Neural progenitor cell (in vitro differentiated cells): ENCODE measurements around the gene ITPA. TPM values are rescaled to one million over a fixed set of nuclear protein-coding genes. Genes with fewer than 3 reads are reported as not detected.

Source experiments
- DNase-seq: peaks from one replicate; pipeline ENCODE4 v3.0.0-alpha.2; 2016; ENCODE audit warnings: low spot score
- H2AFZ ChIP-seq: fragments of 200-600 bp; sonication (generic); replicated peaks from 2 replicates; pipeline ENCODE4 v1.6.1; 2016; ENCODE audit warnings: antibody characterized with exemption
- H3F3A ChIP-seq: fragments of 200-600 bp; sonication (generic); 2 replicates; pipeline ENCODE4 v1.6.1; 2016; ENCODE audit warnings: antibody characterized with exemption, low read depth
- H3K27ac ChIP-seq: fragments of 200-600 bp; sonication (generic); 2 replicates; pipeline ENCODE4 v1.5.1; 2016; ENCODE audit warnings: mild to moderate bottlenecking
- H3K27me3 ChIP-seq: fragments of 200-600 bp; sonication (generic); 2 replicates; pipeline ENCODE4 v1.6.1; 2016; ENCODE audit warnings: mild to moderate bottlenecking, moderate library complexity
- H3K36me3 ChIP-seq: fragments of 200-600 bp; sonication (generic); 2 replicates; pipeline ENCODE4 v1.5.1; 2016
- H3K4me1 ChIP-seq: fragments of 200-600 bp; sonication (generic); 2 replicates; pipeline ENCODE4 v1.6.1; 2016; ENCODE audit warnings: mixed run types
- H3K4me2 ChIP-seq: fragments of 200-600 bp; sonication (generic); 2 replicates; pipeline ENCODE4 v1.6.1; 2016
- H3K4me3 ChIP-seq: fragments of 200-600 bp; sonication (generic); 2 replicates; pipeline ENCODE4 v1.5.1; 2016
- H3K79me2 ChIP-seq: fragments of 200-600 bp; sonication (generic); 2 replicates; pipeline ENCODE4 v1.6.1; 2016; ENCODE audit warnings: low read depth
- H3K9ac ChIP-seq: fragments of 200-600 bp; sonication (generic); 2 replicates; pipeline ENCODE4 v1.6.1; 2016
- H3K9me3 ChIP-seq: fragments of 200-600 bp; sonication (generic); 2 replicates; pipeline ENCODE4 v1.5.1; 2016; ENCODE audit warnings: low read depth
- H4K20me1 ChIP-seq: fragments of 200-600 bp; sonication (generic); 2 replicates; pipeline ENCODE4 v1.6.1; 2016; ENCODE audit warnings: low read depth
- H3K27ac Mint-ChIP-seq: 3 replicates; pipeline ENCODE4 v1.8.0; 2021; ENCODE audit warnings: mixed read lengths
- H3K27me3 Mint-ChIP-seq: 2 replicates; pipeline ENCODE4 v1.8.0; 2022; ENCODE audit warnings: low read depth, mild to moderate bottlenecking, inconsistent platforms, moderate library complexity, mixed read lengths; ENCODE audit not compliant: insufficient read depth
- H3K36me3 Mint-ChIP-seq: 3 replicates; pipeline ENCODE4 v1.8.0; 2021; ENCODE audit warnings: mixed read lengths
- H3K4me1 Mint-ChIP-seq: 3 replicates; pipeline ENCODE4 v1.8.0; 2021; ENCODE audit warnings: mixed read lengths
- H3K4me3 Mint-ChIP-seq: 3 replicates; pipeline ENCODE4 v1.8.0; 2021; ENCODE audit warnings: mild to moderate bottlenecking, moderate library complexity, mixed read lengths
- H3K9me3 Mint-ChIP-seq: 3 replicates; pipeline ENCODE4 v1.8.0; 2020; ENCODE audit warnings: mixed read lengths
- EZH2 ChIP-seq: fragments of 200-600 bp; sonication (generic); IDR thresholded peaks from 2 replicates; pipeline ENCODE4 v1.6.1; 2017; ENCODE audit warnings: antibody characterized with exemption, mild to moderate bottlenecking, moderate library complexity
- EZH2phosphoT487 ChIP-seq: fragments of 200-600 bp; sonication (generic); IDR thresholded peaks from 2 replicates; pipeline ENCODE4 v1.6.1; 2017; ENCODE audit warnings: antibody characterized with exemption
- total RNA-seq: library from RNA; depleted of rRNA; stranded (reverse); fragments of >200 nt; gene quantifications from 2 replicates; pipeline ENCODE4 v1.2.3, GENCODE V29; 2015; ENCODE audit warnings: low replicate concordance
- TF ChIP-seq, protein P1 (sequence below): fragments of 200-600 bp; sonication (generic); IDR thresholded peaks from 2 replicates; pipeline ENCODE4 v1.5.1; 2017; ENCODE audit warnings: antibody characterized with exemption, mild to moderate bottlenecking

Gene ITPA
- total RNA-seq, 1 donor from 2014 or later = 18.2 TPM

GRCh38 chr20:3195590-3196237 lies 13.6 kb upstream of the ITPA start:
- Histone ChIP-seq H3K27ac (no peak overlapping the region), H3K4me3 (no peak overlapping the region), H3K9ac (no peak overlapping the region), H4K20me1 (no peaks in the 10 kb centered on the region), H3K9me3 (no peaks in the 10 kb centered on the region), H3K4me1 (no peaks in the 10 kb centered on the region), H3K79me2 (no peaks in the 10 kb centered on the region), H3K36me3 (no peaks in the 10 kb centered on the region), H2AFZ (no peak overlapping the region), H3K4me2 (no peak overlapping the region), H3K27me3 (no peaks in the 10 kb centered on the region), H3F3A (no peaks in the 10 kb centered on the region)
- Mint-ChIP-seq H3K36me3 (peaks cover 49% of the 10 kb centered on the region), H3K27me3 (peaks cover 5% of the 10 kb centered on the region), H3K9me3 (no peaks in the 10 kb centered on the region), H3K27ac (peak overlapping the region; percentile 55), H3K4me3 (peak overlapping the region; percentile 11), H3K4me1 (no peaks in the 10 kb centered on the region)
- no peak for DNase-seq
- TF ChIP-seq EZH2 (no peak), EZH2phosphoT487 (no peak)
- TF ChIP-seq, protein P1, sequence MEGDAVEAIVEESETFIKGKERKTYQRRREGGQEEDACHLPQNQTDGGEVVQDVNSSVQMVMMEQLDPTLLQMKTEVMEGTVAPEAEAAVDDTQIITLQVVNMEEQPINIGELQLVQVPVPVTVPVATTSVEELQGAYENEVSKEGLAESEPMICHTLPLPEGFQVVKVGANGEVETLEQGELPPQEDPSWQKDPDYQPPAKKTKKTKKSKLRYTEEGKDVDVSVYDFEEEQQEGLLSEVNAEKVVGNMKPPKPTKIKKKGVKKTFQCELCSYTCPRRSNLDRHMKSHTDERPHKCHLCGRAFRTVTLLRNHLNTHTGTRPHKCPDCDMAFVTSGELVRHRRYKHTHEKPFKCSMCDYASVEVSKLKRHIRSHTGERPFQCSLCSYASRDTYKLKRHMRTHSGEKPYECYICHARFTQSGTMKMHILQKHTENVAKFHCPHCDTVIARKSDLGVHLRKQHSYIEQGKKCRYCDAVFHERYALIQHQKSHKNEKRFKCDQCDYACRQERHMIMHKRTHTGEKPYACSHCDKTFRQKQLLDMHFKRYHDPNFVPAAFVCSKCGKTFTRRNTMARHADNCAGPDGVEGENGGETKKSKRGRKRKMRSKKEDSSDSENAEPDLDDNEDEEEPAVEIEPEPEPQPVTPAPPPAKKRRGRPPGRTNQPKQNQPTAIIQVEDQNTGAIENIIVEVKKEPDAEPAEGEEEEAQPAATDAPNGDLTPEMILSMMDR = no peak

- DNase-seq = no peak
- Histone ChIP-seq H3F3A (no peaks in the 10 kb centered on the region), H4K20me1 (peaks cover 11% of the 10 kb centered on the region), H3K4me3 (no peak overlapping the region), H3K9ac (no peak overlapping the region), H3K36me3 (no peaks in the 10 kb centered on the region), H3K4me2 (no peak overlapping the region), H3K79me2 (peaks cover 20% of the 10 kb centered on the region), H3K4me1 (peaks cover 7% of the 10 kb centered on the region), H2AFZ (no peak overlapping the region), H3K27me3 (no peaks in the 10 kb centered on the region), H3K27ac (no peak overlapping the region), H3K9me3 (no peaks in the 10 kb centered on the region)
- peaks cover 6% of the 10 kb centered on the region for H3K4me1 Mint-ChIP-seq
- TF ChIP-seq, protein P1 = no peak
- TF ChIP-seq EZH2phosphoT487 = no peak
- no peak for TF ChIP-seq EZH2
- H3K9me3 Mint-ChIP-seq = no peaks in the 10 kb centered on the region
- H3K36me3 Mint-ChIP-seq = peaks cover 32% of the 10 kb centered on the region
- H3K4me3 Mint-ChIP-seq = no peak overlapping the region
- H3K27ac Mint-ChIP-seq = no peak overlapping the region
- peaks cover 3% of the 10 kb centered on the region for H3K27me3 Mint-ChIP-seq
Observed at GRCh38 chr20:3199206-3199605, 10.1 kb upstream of the ITPA start.

DNA sequence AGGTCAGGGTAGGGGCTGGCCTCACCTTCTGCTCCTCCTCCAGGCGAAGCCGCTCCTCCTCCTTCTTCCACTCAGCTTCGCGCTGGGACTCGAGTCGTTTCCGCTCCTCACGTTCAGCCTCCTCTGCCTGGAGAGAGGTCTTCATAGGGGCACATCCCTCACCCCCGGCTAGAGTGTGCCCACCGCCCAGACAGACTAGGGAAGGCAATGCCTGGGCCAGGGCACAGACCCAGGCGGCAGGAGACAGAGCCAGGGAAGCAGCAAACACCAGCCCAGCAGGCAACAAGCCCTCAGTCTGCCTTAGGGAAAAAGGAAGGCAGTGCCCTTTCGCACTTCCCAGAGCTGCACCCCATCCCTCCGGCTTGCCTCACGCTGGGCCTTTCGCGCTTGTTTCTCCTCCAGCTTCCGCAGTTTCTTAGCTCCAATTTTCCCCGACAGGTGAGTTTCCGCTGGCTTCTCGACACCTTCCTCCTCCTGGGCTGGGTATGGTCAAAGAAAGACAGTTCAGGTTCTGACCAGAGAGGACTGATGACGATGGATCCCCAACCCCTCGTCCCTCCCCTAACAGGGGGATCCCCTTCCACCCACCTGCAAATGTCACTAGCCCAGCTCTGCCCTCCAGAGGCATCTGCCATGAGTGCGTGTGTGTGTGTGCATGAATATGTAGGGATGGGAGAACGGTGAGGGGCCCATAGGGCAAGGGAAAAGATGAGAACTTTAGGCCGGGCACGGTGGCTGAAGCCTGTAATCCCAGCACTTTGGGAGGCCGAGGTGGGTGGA lies 9.1 kb upstream of the ITPA start:
- no peak overlapping the region for H3K27ac ChIP-seq
- no peak overlapping the region for H3K4me3 ChIP-seq
- Mint-ChIP-seq H3K27ac (no peak overlapping the region), H3K9me3 (no peaks in the 10 kb centered on the region), H3K36me3 (peaks cover 29% of the 10 kb centered on the region), H3K4me1 (peaks cover 8% of the 10 kb centered on the region), H3K4me3 (no peak overlapping the region), H3K27me3 (peaks cover 7% of the 10 kb centered on the region)
- no peaks in the 10 kb centered on the region for H3K27me3 ChIP-seq
- no peaks in the 10 kb centered on the region for H3K36me3 ChIP-seq
- H3K4me2 ChIP-seq = no peak overlapping the region
- TF ChIP-seq EZH2phosphoT487 (no peak), EZH2 (no peak)
- TF ChIP-seq, protein P1 = no peak
- no peak overlapping the region for H3K9ac ChIP-seq
- H3K4me1 ChIP-seq = peaks cover 7% of the 10 kb centered on the region
- no peaks in the 10 kb centered on the region for H3K9me3 ChIP-seq
- peaks cover 21% of the 10 kb centered on the region for H3K79me2 ChIP-seq
- H3F3A ChIP-seq = peaks cover 9% of the 10 kb centered on the region
- DNase-seq = no peak
- peaks cover 11% of the 10 kb centered on the region for H4K20me1 ChIP-seq
- H2AFZ ChIP-seq = no peak overlapping the region
